T-cell (primary cell): ENCODE results near the gene LVRN. TPM values are rescaled to one million over a fixed set of nuclear protein-coding genes. Genes with fewer than 3 reads are reported as not detected.
"Not testable (repeated sequence)": the region's sequence is repeated elsewhere in the genome, so short reads cannot be mapped to it uniquely, and the experiment has no call there.

Experiments used
- ATAC-seq, 4 experiments: fragments of 200-7000 bp in 3 of 4; fragments of 150-1000 bp in 1 of 4; cut with Tn5 transposase; replicated peaks in 1 of 4; 1 replicate in 3 of 4; 2 replicates in 1 of 4; pipeline ENCODE4 v1.10.0; 2021; ENCODE audit warnings: moderate library complexity in 3 of 4, mild to moderate bottlenecking in 2 of 4, moderate number of reproducible peaks in 1 of 4
- CTCF ChIA-PET, 2 donors: fragments of 300-600 bp; sonication (Branson Sonifier 250); formaldehyde crosslinking; loops; one replicate each; lab custom pipeline; 2022; ENCODE audit warnings: antibody characterized with exemption in 2 of 2; lab: Charles Lee
- POLR2A ChIA-PET, 2 donors: fragments of 300-600 bp; sonication (Branson Sonifier 250); formaldehyde crosslinking; loops; one replicate each; lab custom pipeline; 2022; ENCODE audit warnings: antibody characterized with exemption in 2 of 2; lab: Charles Lee
- DNase-seq, 35 experiments: peaks; one replicate each; pipeline versions ENCODE4 v3.0.0 to v3.0.0-alpha.2; 2013 to 2023
- H3K27ac ChIP-seq: one replicate; pipeline ENCODE4 v1.5.1; 2013; ENCODE audit warnings: low read length
- H3K27me3 ChIP-seq, 2 experiments: replicated peaks in 1 of 2; 1 replicate in 1 of 2; 2 replicates in 1 of 2; pipeline versions ENCODE4 v1.6.1 to v1.7.0; 2013; ENCODE audit warnings: low read length in 1 of 2, mixed read lengths in 1 of 2; ENCODE audit not compliant: control insufficient read depth in 2 of 2, insufficient read depth in 2 of 2; ENCODE audit errors: extremely low read depth in 1 of 2
- H3K36me3 ChIP-seq, 2 donors: 1 replicate in 1 of 2; 2 replicates in 1 of 2; pipeline versions ENCODE4 v1.6.1 to v1.7.0; 2013; ENCODE audit warnings: low read length in 1 of 2; ENCODE audit not compliant: control insufficient read depth in 2 of 2, insufficient read depth in 1 of 2; ENCODE audit errors: extremely low read depth in 1 of 2
- H3K4me1 ChIP-seq, 2 experiments: 1 replicate in 1 of 2; 2 replicates in 1 of 2; pipeline versions ENCODE4 v1.6.1 to v1.7.0; 2013; ENCODE audit warnings: low read length in 2 of 2, mixed read lengths in 1 of 2; ENCODE audit not compliant: insufficient read depth in 2 of 2, control insufficient read depth in 1 of 2; ENCODE audit errors: extremely low read depth in 1 of 2
- H3K4me3 ChIP-seq, 2 donors: 1 replicate in 1 of 2; 2 replicates in 1 of 2; pipeline versions ENCODE4 v1.5.1 to v1.7.0; 2013; ENCODE audit warnings: mild to moderate bottlenecking in 2 of 2, low read length in 1 of 2, moderate library complexity in 1 of 2; ENCODE audit not compliant: control insufficient read depth in 1 of 2; ENCODE audit errors: extremely low read depth in 1 of 2
- H3K9me3 ChIP-seq: 2 replicates; pipeline ENCODE4 v1.7.0; 2013
- H3K27ac Mint-ChIP-seq, 2 donors: one replicate each; pipeline ENCODE4 v1.8.0; 2020 to 2021; ENCODE audit warnings: mild to moderate bottlenecking in 2 of 2, mixed read lengths in 2 of 2
- H3K27me3 Mint-ChIP-seq, 2 donors: one replicate each; pipeline ENCODE4 v1.8.0; 2021 to 2022; ENCODE audit warnings: mixed read lengths in 2 of 2
- H3K36me3 Mint-ChIP-seq: one replicate; pipeline ENCODE4 v1.8.0; 2021; ENCODE audit warnings: mixed read lengths
- H3K4me1 Mint-ChIP-seq, 3 donors: one replicate each; pipeline ENCODE4 v1.8.0; 2020 to 2022; ENCODE audit warnings: mixed read lengths in 3 of 3, mild to moderate bottlenecking in 1 of 3
- H3K4me3 Mint-ChIP-seq, 3 donors: one replicate each; pipeline ENCODE4 v1.8.0; 2020 to 2022; ENCODE audit warnings: mild to moderate bottlenecking in 3 of 3, mixed read lengths in 3 of 3, moderate library complexity in 3 of 3
- H3K9me3 Mint-ChIP-seq, 3 donors: one replicate each; pipeline ENCODE4 v1.8.0; 2020 to 2022; ENCODE audit warnings: mixed read lengths in 3 of 3
- WGBS: methylation state at CpG from one replicate; pipeline ENCODE4 v1.1.5; 2013; ENCODE audit warnings: missing lambda C conversion rate; ENCODE audit not compliant: insufficient coverage; 5-methylcytosine and 5-hydroxymethylcytosine counted together
- total RNA-seq, 35 experiments: library from RNA in 6 of 35; stranded (reverse) in 6 of 35; fragments of 120-200 nt in 1 of 35; gene quantifications; one replicate each; pipeline versions ENCODE4 v1.2.1 to v1.2.4 and lab custom pipeline; 2013 to 2026

The LVRN gene
- total RNA-seq = under 1 TPM in 2 of 5 donors, not detected in 3; 0.12 to 0.28 TPM
- total RNA-seq (2013) = 0.09 TPM
- 0 to 0.41 (median 0.06) reads per million in 29 experiments for total RNA-seq (lab: John Stamatoyannopoulos, UW)

- Mint-ChIP-seq H3K36me3 (no peaks in the 10 kb centered on the region), H3K4me1 (peaks cover 14 to 19% (median 15%) of the 10 kb centered on the region in 3 donors), H3K27me3 (peaks cover 33 to 58% of the 10 kb centered on the region in 2 donors), H3K4me3 (peak within 1 kb of the TSS in 1 of 3 donors; percentile 37), H3K27ac (no peak within 1 kb of the TSS), H3K9me3 (no peaks in the 10 kb centered on the region)
- ChIA-PET POLR2A (no interaction called here), CTCF (interaction anchor here in 1 of 2 donors (0.6 kb wide), 1 partner anchor 140 kb away, joined by 3 read pairs; no protein-coding TSS in a partner anchor)
- 20% methylated on average over 13 of the region's 18 CpGs for WGBS
- Histone ChIP-seq H3K27ac (no peak within 1 kb of the TSS), H3K27me3 (peaks cover 17 to 26% of the 10 kb centered on the region in 2 experiments), H3K4me1 (peaks cover 8 to 20% of the 10 kb centered on the region in 2 experiments), H3K9me3 (no peaks in the 10 kb centered on the region), H3K36me3 (no peaks in the 10 kb centered on the region), H3K4me3 (peak within 1 kb of the TSS in 1 of 2 donors; percentile 59)
- DNase-seq = no peak
- no peak for ATAC-seq
These were observed at the start of gene LVRN for GRCh38 chr5:115962239-115962564. LVRN (plus strand) TSS chr5:115962475; CDS start chr5:115962618, 143 bp downstream.

DNA sequence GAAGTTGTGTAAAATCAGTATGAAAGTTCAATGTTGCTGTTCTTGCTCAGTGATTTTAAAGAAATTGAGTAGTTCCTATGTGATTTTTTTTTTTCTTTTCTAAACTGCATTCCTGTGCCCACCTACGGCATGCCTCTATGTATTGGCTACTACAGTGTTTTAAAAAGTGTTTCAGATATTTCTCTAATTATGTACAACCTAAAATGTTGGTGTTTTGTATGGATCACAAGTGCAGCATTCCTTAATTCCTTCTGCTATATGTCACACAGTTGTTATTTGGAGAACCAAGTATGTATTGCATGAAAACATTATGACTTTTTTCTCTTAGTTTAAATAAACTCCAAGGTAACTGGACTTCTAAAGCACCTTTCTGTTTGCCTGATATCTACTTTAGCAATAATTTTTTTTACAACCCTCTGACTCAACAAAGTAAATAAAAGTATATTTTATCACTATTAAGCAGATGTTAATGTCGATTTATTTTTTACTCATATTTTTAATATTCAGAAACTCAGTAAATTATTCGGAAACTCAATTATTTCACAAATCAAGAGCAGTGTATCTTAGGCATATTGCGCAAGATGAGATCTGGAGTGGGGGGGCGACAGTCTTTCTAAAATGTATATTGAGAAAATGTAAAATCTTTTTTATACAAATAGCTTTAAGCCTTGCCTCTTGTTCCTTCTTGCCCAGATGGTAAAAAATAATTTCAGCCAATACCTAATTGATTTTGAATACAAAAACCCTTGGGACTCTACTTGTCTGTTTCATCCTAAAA is 48.5 kb upstream of the LVRN start:
- CTCF ChIA-PET, H3K36me3 ChIP-seq, H3K4me1 ChIP-seq, POLR2A ChIA-PET, H3K9me3 Mint-ChIP-seq, H3K27me3 Mint-ChIP-seq, H3K27ac Mint-ChIP-seq, H3K4me1 Mint-ChIP-seq, H3K27me3 ChIP-seq, H3K4me3 ChIP-seq, DNase-seq, H3K9me3 ChIP-seq, H3K27ac ChIP-seq, ATAC-seq, H3K4me3 Mint-ChIP-seq: not testable (repeated sequence)
- H3K36me3 Mint-ChIP-seq = peaks cover 26% of the 10 kb centered on the region
- WGBS = no CpG with 5 or more reads among the region's 5 CpGs

GRCh38 chr5:115920171-115920725 is 42.0 kb upstream of the LVRN start:
- Mint-ChIP-seq H3K27ac (no peak overlapping the region), H3K9me3 (no peaks in the 10 kb centered on the region), H3K27me3 (no peaks in the 10 kb centered on the region), H3K4me3 (no peak overlapping the region), H3K36me3 (peaks cover 14% of the 10 kb centered on the region), H3K4me1 (no peaks in the 10 kb centered on the region)
- H3K36me3 ChIP-seq = peaks cover 0 to 2% of the 10 kb centered on the region in 2 donors
- POLR2A ChIA-PET = no interaction called here
- no peaks in the 10 kb centered on the region for H3K27me3 ChIP-seq
- H3K4me1 ChIP-seq = no peaks in the 10 kb centered on the region
- no peak overlapping the region for H3K4me3 ChIP-seq
- CTCF ChIA-PET = interaction anchor here in 1 of 2 donors (1.2 kb wide), 1 partner anchor 15 kb away, joined by 3 read pairs; no protein-coding TSS in a partner anchor
- WGBS = 95% methylated on average over 2 of the region's 3 CpGs
- DNase-seq (no peak), ATAC-seq (no peak)
- H3K27ac ChIP-seq = no peak overlapping the region
- no peaks in the 10 kb centered on the region for H3K9me3 ChIP-seq

DNA sequence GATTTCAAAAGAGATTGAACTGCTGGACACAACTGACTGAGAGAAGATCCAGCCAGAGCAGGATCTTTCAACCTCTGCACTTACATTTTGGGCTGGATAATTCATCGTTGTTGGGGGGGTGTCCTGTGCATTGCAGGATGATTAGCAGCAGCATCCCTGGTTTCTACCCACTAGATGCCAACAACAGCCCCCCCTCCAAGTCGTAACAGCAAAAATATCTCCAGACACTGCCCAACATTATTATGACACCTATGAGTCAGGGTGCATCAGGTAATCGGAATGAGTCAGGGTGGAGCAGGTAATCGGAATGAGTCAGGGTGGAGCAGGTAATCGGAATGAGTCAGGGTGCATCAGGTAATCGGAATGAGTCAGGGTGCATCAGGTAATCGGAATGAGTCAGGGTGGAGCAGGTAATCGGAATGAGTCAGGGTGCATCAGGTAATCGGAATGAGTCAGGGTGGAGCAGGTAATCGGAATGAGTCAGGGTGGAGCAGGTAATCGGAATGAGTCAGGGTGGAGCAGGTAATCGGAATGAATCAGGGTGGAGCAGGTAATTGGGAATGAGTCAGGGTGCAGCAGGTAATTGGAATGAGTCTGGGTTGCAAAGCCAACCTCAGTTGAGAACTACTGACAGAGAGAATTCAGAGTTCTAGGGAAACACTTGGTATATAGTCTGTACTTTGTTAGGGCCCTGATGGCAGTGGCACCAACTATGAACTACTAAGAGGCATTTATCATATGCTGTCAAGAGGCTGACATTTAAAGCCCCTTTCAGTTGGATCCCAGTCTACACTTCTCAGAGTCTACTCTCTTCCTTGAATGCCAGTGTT is 33.5 kb upstream of the LVRN start:
- H3K4me1 ChIP-seq, ATAC-seq, H3K4me1 Mint-ChIP-seq, H3K27me3 Mint-ChIP-seq, H3K9me3 ChIP-seq, POLR2A ChIA-PET, H3K27ac Mint-ChIP-seq, CTCF ChIA-PET, DNase-seq, H3K9me3 Mint-ChIP-seq, H3K27ac ChIP-seq, H3K36me3 ChIP-seq, H3K4me3 Mint-ChIP-seq, H3K27me3 ChIP-seq, H3K4me3 ChIP-seq, H3K36me3 Mint-ChIP-seq: not testable (repeated sequence)
- 97% methylated on average over 6 of the region's 12 CpGs for WGBS

GRCh38 chr5:115930171-115930570 is 32.1 kb upstream of the LVRN start:
- H3K36me3 ChIP-seq, H3K4me3 ChIP-seq, H3K27ac ChIP-seq, ATAC-seq, H3K4me1 Mint-ChIP-seq, H3K36me3 Mint-ChIP-seq, H3K9me3 Mint-ChIP-seq, POLR2A ChIA-PET, H3K27me3 ChIP-seq, H3K27ac Mint-ChIP-seq, H3K9me3 ChIP-seq, H3K4me1 ChIP-seq, H3K4me3 Mint-ChIP-seq, H3K27me3 Mint-ChIP-seq, CTCF ChIA-PET, DNase-seq: not testable (repeated sequence)
- WGBS = 90% methylated on average over 15 of the region's 17 CpGs

DNA sequence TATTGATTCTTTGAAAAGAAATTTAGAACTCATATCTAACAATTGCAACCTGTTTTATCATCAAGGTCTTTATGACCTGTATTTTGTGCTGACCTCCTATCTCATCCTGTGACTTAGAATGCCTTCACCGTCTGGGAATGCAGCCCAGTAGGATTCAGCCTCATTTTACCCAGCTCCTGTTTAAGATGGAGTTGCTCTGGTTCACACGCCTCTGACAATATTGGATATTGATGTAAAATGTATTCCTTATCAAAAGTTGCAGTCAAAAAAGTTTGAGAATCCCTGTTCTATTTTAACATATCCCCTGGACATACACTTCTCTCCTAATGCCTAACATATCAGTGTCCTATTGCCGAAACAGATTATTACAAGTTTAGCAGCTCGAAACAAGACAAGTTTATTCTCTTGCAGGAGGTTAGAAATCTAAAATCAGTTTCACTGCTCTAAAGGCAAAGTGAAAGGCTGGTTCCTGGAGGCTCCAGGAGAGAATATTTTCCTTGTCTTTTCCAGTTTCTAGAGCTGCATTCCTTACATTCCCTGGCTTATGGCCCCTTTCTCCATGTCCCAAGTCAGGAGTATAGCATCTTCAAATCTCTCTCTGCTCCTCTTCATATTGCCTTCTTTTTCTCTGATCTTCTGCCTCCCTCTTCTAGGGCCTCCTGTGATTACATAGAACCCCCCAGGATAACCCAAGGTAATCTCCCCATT is 31.5 kb upstream of the LVRN start:
- no peaks in the 10 kb centered on the region for H3K9me3 Mint-ChIP-seq
- no peaks in the 10 kb centered on the region for H3K4me1 ChIP-seq
- no peaks in the 10 kb centered on the region for H3K4me1 Mint-ChIP-seq
- no peaks in the 10 kb centered on the region for H3K36me3 ChIP-seq
- H3K27me3 Mint-ChIP-seq = no peaks in the 10 kb centered on the region
- WGBS = 100% methylated on average over 1 of the region's 4 CpGs
- DNase-seq (no peak), ATAC-seq (no peak)
- CTCF ChIA-PET = no interaction called here
- no peak overlapping the region for H3K27ac Mint-ChIP-seq
- no peak overlapping the region for H3K4me3 ChIP-seq
- H3K27me3 ChIP-seq = no peaks in the 10 kb centered on the region
- no peak overlapping the region for H3K27ac ChIP-seq
- POLR2A ChIA-PET = no interaction called here
- no peaks in the 10 kb centered on the region for H3K9me3 ChIP-seq
- H3K36me3 Mint-ChIP-seq = no peaks in the 10 kb centered on the region
- H3K4me3 Mint-ChIP-seq = no peak overlapping the region
